GM13977 (cell line): ENCODE measurements around the gene RIPK3.

ENCODE experiments used
- DNase-seq: peaks from one replicate; pipeline ENCODE4 v3.0.0; 2012; ENCODE audit warnings: low spot score
- in situ Hi-C: fragments of 300-500 bp; cut with MboI; formaldehyde crosslinking; loops from one replicate; pipeline ENCODE4 v1.12.0; 2022; ENCODE audit warnings: low sequenced_read_pairs, low pct_unique_long_range_greater_than_20kb, mixed read lengths, inconsistent platforms; ENCODE audit not compliant: unreplicated experiment
- TF ChIP-seq, protein P1 (sequence below): IDR thresholded peaks from 2 replicates; pipeline ENCODE4 v1.5.1; 2012; ENCODE audit warnings: mild to moderate bottlenecking, control low read depth; ENCODE audit not compliant: insufficient read depth; ENCODE audit errors: extremely low read depth, missing control alignments

The RIPK3 gene

DNA sequence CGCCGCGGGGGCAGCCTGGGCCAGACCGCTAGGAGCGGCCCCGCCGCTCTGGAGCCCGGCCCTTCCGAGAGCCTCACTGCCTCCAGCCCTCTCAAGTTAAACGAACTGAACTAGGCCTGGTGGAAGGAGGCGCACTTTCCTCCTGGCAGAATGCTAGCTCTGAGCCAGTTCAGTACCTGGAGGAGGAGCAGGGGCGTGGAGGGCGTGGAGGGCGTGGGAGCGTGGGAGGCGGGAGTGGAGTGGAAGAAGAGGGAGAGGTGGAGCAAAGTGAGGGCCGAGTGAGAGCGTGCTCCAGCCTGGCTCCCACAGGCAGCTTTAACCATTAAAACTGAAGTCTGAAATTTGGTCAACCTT, 23.2 kb downstream of the RIPK3 start:
- TF ChIP-seq, protein P1, sequence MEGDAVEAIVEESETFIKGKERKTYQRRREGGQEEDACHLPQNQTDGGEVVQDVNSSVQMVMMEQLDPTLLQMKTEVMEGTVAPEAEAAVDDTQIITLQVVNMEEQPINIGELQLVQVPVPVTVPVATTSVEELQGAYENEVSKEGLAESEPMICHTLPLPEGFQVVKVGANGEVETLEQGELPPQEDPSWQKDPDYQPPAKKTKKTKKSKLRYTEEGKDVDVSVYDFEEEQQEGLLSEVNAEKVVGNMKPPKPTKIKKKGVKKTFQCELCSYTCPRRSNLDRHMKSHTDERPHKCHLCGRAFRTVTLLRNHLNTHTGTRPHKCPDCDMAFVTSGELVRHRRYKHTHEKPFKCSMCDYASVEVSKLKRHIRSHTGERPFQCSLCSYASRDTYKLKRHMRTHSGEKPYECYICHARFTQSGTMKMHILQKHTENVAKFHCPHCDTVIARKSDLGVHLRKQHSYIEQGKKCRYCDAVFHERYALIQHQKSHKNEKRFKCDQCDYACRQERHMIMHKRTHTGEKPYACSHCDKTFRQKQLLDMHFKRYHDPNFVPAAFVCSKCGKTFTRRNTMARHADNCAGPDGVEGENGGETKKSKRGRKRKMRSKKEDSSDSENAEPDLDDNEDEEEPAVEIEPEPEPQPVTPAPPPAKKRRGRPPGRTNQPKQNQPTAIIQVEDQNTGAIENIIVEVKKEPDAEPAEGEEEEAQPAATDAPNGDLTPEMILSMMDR, result no peak
- in situ Hi-C loops, result no loop called here
- DNase-seq, result no peak

DNA sequence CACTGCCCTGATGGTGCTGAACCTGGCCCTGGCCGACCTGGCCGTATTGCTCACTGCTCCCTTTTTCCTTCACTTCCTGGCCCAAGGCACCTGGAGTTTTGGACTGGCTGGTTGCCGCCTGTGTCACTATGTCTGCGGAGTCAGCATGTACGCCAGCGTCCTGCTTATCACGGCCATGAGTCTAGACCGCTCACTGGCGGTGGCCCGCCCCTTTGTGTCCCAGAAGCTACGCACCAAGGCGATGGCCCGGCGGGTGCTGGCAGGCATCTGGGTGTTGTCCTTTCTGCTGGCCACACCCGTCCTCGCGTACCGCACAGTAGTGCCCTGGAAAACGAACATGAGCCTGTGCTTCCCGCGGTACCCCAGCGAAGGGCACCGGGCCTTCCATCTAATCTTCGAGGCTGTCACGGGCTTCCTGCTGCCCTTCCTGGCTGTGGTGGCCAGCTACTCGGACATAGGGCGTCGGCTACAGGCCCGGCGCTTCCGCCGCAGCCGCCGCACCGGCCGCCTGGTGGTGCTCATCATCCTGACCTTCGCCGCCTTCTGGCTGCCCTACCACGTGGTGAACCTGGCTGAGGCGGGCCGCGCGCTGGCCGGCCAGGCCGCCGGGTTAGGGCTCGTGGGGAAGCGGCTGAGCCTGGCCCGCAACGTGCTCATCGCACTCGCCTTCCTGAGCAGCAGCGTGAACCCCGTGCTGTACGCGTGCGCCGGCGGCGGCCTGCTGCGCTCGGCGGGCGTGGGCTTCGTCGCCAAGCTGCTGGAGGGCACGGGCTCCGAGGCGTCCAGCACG, 23.8 kb downstream of the RIPK3 start:
- in situ Hi-C loops, result no loop called here
- DNase-seq, result no peak
- TF ChIP-seq, protein P1, result no peak

DNA sequence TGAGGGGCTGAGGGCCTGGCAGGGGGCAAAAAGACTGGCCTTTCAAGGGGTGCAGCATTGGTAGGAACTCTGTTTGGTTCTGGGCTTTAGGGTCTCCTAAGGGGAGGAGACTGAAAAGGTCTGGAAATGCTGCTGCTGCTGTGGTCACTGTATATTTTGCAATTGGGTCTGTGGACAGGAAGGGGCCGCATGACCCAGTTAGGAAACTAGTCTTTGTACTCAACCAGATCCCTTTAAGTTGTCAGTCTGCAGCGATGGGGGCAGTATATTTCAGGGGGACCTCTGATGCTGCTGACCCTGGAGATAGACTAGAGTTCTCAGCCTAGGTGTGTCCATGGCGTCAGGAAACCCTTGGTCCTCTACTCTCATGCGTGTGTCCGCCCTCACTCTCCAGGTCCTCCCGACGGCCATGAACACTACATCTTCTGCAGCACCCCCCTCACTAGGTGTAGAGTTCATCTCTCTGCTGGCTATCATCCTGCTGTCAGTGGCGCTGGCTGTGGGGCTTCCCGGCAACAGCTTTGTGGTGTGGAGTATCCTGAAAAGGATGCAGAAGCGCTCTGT, 24.5 kb downstream of the RIPK3 start:
- in situ Hi-C loops, result no loop called here
- no peak for DNase-seq

DNA sequence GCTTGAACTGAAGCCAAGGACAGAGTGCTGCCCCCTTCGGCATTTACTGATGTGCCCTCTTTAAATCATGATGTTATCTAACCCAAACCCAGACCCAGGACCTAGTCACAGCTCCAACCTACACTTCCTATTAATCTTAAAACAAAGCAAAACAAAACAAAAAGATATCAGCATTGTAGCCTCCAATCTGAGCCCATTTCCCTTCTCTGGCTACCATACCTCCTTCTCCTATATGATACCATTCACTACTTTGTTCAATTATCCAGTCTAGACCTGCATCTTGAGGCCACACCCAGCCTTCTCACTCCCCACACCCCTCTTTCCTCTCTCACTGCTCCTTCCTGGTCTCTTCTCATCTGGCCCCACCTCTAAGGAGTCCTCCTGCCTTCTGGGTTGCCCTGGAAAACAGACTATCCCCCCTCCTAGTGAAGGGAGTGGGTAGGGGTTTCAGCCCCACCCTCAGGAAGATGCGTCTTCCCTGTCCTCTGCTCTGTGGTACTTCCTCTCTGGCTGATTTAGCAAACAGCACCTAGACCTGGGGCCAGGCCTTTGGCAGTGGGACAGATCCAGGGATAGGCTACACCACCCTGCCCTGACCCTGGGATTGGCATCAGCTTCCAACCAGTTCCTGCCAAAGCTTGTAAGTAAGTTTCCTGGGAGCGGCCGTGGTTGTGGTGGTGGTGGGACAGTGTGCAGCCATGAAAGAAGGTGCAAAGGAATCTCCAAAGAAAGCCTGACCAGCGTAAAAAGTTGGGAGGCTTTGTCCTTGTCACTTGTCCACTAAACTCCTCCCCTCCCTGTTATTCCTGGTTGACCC, 25.2 kb downstream of the RIPK3 start:
- DNase-seq, result no peak
- in situ Hi-C loops, result no loop called here
- TF ChIP-seq, protein P1, result no peak

More for the DNA sequence above, 24.5 kb downstream of the RIPK3 start:
- TF ChIP-seq, protein P1, result no peak

DNA sequence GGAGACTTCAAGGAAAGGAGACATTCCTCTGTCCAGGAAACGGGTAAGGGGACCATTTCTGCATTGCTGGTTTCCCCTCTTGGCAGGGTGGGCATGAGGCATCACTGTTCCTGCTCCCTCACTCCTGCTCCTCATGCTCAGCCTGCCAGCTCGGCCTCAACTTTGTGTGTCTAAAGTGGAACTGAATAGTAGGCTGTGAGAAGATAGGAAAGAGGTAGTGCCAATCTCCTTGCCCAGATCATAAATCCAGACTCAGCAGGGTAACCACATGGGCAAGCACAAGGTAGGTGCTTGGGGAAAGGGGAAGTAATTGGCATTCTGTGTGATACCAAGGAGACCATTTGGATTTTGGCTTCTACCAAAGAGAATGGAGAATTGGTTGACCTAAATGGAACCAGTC, 25.9 kb downstream of the RIPK3 start:
- in situ Hi-C loops, result no loop called here
- DNase-seq, result no peak
- TF ChIP-seq, protein P1, result no peak

DNA sequence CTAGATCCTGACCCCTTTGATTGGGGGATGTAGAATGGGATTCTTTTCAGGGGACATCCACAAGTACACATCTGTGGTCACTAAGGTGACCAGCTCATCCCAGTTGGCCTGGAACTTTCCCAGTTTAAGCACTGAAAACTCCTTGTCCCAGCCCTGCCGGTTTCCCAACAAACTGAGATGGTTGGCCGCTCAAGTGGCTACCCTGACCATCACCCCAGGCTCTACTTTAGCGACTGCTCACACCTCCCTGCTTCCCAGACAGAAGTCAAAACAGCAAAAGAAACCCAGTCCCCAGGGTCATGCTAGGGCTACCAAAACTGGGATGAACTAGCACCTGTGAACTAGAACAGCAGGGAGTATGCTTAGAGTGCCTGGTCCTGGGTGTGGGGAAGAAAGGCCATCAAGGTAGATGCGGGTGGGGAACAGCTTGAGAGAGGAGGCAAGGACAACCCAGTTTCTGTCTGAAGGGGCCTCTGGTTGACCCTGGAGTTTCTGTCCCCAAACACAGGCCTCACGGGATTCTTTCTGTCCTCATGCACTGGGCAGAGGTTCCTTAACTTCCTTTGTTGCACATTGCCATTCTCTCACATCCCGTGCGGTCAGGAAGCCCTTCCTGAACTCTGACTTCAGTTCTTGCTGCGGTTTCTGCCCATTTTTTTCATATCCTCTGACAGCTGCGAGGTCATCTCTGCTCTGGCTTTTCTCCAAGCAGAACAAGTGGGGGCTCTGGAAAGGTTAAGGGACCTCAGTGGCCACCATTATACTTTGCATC, 26.9 kb downstream of the RIPK3 start:
- TF ChIP-seq, protein P1, result no peak
- in situ Hi-C loops, result no loop called here
- DNase-seq, result no peak
